GM18951 (cell line): Measurements from ENCODE around the gene TNN.

Experiments
- POLR2A ChIP-seq: IDR thresholded peaks from 4 replicates; pipeline ENCODE4 v1.6.1; 2011; ENCODE audit warnings: mild to moderate bottlenecking; ENCODE audit not compliant: insufficient read length, insufficient read depth; ENCODE audit errors: extremely low read depth
- in situ Hi-C: fragments of 300-500 bp; cut with MboI; formaldehyde crosslinking; loops from one replicate; pipeline ENCODE4 v1.12.0; 2022; ENCODE audit warnings: low sequenced_read_pairs, mixed read lengths, inconsistent platforms; ENCODE audit not compliant: unreplicated experiment

TNN gene

DNA sequence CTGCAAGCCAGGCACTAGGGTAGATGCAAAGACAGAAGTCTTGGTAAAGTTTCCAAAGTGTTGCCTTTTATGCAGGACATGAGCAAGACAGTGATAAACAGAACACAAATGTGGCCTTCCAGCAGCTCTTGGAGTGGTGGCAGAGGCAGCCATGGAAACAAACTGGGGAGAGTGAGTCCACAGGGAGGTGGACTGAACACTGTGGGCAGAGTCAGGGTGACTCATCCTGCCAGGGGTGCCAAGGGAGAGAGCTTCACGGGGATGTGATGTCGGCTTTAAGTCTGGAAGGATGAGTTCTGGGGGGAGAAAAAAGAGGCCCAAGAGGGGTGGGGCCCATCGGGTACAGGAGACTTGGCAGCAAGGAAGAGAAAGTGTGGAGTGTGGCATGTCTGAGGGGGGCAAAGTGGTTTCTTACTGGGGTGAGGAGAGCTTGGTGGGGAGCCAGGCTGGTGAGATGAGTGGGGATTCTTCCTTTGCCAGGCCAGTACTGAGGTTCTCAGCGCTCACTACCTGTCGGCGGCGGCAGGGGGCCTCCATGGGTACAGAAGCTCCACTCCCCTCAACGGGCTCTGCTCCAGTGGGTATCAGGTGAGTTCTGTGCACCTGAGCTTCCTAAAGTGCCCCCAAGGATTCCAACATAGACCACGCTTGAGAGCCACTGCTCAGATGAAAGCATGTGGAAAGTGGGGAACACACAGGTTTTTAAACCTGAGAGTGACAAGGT, 83.1 kb downstream of the TNN start:
- in situ Hi-C loops = no loop called here
- no peak for TF ChIP-seq POLR2A

DNA sequence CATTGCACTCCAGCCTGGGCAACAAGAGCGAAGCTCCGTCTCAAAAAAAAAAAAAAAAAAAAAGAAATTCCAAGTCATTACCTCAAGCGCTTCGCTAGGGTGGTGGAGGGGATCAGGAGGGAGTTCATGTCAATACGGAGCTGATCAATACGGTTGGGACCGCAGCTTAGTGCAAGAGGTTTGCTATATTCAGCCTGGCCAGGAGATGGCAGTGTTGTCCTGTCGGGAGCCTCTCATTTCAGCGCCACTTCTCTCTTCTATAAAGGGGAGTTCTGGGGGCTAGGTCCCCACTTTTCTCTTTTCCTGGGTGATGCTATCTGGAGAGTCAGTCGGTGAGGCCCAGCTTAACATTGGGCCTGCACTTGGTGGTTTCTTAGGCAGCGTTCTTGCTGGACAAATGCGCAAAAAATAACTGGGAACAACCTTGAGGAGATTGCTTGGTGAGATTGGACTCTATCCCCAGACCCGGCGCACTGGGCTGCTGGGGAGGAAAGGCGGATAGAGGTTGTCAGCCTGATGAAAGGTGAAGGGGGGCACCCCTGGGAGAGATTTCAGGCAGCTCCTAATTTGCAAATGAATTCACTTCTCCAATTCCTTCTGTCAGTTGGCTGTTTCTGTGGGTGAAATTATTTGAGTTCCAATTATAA, 84.5 kb downstream of the TNN start:
- TF ChIP-seq POLR2A = no peak
- in situ Hi-C loops = no loop called here

DNA sequence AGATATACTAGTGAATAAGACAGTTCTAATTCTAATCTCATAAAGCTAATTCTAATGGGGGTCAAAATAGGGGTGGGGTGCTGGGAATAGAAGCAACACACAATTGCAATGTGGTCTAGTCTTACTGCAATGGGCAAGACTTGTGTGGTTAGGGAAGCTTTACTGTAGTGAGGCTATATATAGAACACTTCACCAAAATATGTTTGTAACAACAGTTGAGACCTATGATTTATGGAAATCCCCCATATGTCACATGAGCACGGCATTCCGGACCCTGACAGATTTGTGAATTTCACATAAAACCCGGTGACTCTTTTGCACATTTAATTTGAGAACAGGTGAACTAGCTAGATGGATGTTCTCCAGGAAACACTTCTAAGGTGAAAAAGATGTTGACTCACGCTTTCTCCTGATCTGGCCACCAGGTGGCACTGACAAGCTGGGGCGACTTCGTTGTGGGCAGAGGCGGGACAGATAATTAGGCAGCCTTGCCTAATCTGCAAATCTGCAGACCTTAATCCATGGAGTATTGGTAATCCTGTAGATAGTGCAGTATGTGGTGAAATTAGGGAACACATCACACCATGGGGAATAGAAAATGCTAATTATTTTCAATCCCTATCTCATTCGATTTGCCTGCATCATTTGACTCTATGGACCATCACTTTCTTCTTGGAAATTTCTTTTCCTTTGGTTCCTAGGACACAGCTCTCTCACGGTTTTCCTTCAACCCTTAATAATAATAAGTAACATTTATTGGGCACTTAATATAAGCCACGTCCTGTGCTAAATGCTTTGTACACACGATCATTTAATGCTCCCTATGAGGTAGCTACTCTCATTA, 87.2 kb downstream of the TNN start:
- no peak for TF ChIP-seq POLR2A
- in situ Hi-C loops = no loop called here

DNA sequence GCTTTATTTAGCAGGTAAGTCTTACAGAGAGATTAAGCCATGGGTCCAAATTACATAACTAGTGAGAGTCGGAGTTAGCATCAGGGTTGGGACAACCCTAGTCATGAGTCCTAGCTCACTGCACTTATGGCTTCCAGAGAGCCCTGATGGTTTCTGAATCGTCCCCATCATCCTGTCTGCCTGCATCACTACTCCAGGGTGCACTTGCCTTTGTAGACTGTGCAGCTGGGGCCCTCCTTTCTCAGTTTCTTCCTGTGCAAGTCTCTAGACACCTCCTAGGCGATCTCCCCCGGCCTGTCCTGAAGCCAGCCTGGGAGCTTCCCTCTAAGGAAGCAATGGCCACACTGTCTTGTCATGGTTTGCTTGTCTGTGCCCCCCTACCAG, 87.8 kb downstream of the TNN start:
- in situ Hi-C loops = no loop called here
- TF ChIP-seq POLR2A = no peak

DNA sequence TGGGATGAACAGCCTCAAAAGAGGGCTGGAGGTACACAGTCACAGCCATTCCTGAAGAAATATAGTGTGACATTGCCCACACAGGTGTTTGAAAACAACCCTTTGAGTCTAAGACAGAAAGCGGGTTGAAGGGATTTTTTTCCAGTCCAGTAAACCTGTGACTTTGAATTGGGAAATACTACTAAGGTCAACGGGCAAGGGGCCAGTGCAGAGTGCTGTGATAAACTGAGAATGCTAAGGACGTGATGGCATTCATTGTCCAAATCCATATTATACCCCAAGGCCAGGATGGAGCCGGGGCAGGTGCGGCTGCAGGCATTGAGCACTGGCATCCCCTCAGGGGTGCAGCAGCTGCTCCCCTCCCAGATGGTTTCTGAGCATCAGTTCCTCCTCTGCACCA, 88.3 kb downstream of the TNN start:
- no peak for TF ChIP-seq POLR2A
- in situ Hi-C loops = no loop called here

DNA sequence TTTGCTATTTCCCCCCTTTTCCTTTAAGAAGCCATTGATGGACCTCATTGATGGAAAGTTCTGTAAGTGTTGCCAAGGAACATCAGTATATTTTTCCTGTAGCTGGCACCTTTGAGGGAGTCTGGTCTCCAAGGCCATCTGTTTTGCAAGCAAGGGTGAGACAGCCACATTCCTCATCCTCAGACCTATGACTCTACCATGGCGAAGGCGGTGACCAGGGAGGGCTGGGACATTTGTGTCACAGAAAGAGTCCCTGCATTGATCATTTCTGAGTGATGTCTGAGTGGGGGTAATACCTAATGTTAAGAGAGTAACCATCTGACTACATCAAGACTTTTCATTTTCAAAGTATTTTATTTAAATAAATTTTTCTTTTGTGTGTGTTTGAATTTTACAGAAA, 89.6 kb downstream of the TNN start:
- no peak for TF ChIP-seq POLR2A
- in situ Hi-C loops = no loop called here

DNA sequence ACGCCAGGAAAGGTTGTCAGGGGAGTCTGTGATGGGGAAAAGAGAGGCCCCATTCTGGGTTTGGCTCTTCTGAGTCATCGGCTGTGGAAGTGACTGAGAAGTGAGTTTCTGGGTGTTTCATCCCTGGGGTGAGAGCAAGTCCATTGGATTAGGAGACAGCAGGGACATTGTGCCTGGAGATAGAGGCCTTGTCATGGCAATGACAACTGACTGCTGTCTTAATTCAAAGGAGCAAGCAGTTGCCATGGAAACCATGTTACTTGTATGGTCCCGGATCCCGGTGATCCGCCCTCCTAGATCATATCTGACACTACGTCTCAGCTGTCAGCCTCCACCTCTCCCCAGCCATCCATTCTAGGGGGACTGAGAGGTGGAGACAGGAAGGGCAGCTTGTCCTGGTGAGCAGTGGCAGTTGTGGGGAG, 90.5 kb downstream of the TNN start:
- in situ Hi-C loops = no loop called here
- no peak for TF ChIP-seq POLR2A

DNA sequence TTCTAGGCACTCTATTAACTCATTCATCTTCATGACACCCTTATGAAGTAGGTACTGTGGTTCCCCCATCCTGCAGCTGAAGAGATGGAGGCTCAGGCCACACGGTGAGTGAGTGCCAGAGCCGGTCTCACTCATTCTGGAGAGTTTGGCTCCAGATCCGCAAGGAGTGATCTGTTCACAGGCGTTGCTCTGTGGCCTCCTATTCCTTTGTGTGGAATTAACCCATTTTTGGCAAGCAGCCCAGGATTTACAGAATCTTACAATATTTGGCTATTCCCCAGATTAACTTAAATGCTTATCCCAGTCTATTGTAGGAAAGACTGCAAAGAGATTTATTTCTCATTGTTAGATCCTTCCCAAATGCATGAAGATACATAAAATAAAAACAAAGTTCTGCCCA, 95.3 kb downstream of the TNN start:
- in situ Hi-C loops = no loop called here
- no peak for TF ChIP-seq POLR2A

DNA sequence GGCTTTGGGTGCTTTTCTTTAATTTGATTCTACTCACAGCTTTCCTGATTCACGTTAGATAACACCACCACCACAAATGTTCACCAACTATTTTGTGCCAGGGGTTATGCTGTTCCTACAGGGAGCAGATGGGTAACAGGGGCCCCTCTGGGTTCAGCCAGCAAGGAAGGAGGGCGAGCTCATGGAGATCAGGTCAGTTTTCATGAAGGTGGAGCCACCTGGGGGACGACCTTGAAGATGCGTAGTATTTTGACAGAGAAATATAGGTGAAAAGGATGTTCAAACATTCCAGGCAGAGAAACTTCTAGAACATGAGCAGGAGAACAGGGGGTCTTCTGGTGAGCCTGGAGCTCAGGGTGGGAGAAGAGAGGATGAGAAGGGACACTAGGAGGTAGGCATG, 96.1 kb downstream of the TNN start:
- in situ Hi-C loops = no loop called here
- no peak for TF ChIP-seq POLR2A

DNA sequence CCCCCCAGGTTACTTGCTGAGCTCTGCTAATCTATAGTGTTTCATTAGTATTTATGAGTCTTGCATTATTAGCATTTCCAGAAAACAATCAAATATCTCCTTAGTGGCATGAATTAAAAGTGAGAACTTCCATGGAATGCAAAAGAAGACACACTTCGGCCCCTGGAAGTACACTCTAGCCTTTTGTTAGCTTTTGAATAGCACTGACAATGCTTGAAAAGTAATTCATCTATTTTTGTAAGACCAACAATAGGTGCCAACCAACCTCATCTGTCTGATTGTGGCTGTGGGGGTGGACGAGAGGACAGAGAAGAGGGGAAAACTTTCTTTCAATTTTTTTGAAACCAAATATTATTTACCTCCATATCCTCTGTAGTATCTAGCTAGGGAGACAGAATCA, 97.1 kb downstream of the TNN start:
- in situ Hi-C loops = no loop called here
- no peak for TF ChIP-seq POLR2A

DNA sequence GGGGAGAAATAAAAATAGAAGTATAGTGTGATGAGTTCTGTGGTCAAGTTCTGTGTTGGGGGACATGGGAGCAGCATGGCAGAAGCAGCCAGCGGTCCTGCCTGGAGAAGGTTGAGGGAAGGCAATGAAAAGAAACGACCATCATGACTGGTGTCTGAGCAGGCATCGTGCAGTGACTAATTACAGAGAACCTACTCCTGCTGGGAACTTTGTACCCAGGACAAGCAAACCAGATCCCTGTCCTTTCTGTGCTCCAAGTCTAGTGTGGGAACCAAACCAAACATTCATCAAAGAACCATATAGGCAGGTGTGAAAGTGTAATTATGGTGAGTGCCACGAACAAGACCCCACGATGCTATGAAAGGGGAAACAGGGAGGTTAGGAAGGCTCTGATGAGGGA, 99.1 kb downstream of the TNN start:
- TF ChIP-seq POLR2A = no peak
- in situ Hi-C loops = no loop called here

DNA sequence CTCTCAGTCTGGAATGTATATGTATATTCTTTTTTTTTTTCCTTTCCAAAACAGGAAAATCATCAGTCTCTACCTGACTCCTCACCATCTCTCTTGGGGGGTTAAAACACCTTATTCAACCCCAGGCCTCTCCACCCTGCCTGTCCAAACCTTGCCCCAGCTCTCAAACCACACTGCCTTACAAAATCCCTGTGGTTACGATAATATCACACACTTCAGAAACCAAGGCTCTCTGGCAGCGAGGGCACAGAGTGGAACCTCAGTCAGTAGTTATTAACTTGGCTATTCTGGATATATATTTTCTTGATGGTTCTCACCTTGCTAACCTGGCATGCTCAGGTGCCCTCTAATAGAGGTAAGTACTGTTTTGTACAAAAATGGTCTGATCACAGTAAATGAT, 100.2 kb downstream of the TNN start:
- in situ Hi-C loops = no loop called here

DNA sequence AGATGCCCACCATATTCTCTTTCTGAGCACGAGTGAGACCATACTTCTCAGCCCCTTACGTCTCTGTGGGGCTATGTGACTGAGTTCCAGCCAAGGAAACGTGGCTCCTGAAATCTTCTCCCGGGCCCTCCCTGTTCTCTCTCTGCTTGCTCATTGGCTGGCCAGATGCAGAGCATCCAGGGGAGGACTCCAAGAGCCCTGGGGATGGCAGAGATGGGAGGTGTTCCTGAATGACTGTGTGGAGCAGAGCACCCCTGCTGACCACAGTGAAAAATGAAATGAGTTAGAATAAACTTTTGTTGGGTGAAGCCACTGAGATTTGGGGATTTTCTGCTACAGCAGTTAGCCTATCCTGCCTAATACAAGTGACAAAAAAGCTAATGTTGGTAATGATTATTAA, 101.1 kb downstream of the TNN start:
- in situ Hi-C loops = no loop called here
- no peak for TF ChIP-seq POLR2A

More for the DNA sequence above, 100.2 kb downstream of the TNN start:
- TF ChIP-seq POLR2A = no peak
